HG02763 (cell line): ENCODE results near the gene LTBP1.

Source experiments
- ATAC-seq: cut with Tn5 transposase; IDR thresholded peaks from one replicate; pipeline ENCODE4 v1.9.1; 2021; ENCODE audit warnings: mild to moderate bottlenecking, moderate library complexity; ENCODE audit not compliant: unreplicated experiment

LTBP1 gene

DNA sequence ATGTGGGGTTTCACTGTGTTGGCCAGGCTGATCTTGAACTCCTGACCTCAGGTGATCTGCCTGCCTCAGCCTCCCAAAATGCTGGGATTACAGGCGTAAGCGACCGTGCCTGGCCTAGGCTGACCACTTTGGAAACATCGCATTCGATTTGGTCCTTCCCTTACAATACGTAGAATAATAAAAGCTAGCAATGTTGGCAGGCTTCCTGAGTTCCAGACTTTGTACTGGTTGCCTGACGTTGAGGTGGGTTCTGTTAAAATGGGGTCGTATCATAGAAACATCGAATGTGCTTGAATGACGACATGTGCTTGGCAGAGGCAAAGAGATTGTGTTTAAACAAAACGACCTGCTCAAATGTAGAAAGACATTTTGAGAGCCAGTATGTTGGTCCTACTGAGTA, 56.1 kb downstream of the LTBP1 start:
- no peak for ATAC-seq

- no peak for ATAC-seq
Measured at GRCh38 chr2:33005057-33005456, 58.3 kb downstream of the LTBP1 start.

DNA sequence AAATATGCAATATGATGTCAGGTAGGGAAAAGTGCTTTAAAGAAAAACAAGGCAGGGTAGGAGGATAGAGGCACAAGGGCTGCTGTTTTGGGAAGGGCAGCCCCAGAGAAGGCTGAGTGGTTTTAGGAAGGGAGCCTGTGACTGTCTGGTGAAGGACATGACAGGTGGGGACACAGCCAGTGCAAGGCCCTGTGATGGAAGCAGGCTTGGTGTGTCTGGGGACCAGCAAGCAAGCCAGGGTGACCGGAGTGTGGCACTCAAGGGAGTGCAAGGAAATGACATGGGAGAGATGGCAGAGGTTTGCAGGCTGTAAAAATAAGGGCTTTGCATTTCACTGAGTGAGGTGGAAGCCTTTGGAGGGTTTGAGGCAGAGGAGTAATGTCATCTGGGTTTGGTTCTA, 62.0 kb downstream of the LTBP1 start:
- ATAC-seq: no peak

DNA sequence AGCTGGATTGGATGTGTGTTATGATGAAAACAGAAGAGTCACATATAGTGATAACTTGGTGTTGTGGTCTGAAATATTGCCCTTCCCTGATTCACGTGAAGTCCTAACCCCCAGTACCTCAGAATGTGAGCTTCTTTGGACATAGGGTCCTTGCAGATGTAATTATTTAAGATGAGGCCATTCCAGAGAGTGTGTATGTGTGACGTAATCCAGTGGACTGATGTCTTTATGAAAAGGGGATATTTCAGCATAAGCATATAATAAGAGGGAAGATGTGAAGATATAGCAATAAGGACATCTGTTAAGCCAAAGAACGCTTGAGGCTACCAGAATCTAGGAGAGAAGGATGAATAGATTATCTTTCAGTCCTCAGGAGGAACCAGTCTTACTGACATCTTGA, 62.5 kb downstream of the LTBP1 start:
- no peak for ATAC-seq

- no peak for ATAC-seq
Measured at GRCh38 chr2:33011373-33011772, 64.6 kb downstream of the LTBP1 start.

DNA sequence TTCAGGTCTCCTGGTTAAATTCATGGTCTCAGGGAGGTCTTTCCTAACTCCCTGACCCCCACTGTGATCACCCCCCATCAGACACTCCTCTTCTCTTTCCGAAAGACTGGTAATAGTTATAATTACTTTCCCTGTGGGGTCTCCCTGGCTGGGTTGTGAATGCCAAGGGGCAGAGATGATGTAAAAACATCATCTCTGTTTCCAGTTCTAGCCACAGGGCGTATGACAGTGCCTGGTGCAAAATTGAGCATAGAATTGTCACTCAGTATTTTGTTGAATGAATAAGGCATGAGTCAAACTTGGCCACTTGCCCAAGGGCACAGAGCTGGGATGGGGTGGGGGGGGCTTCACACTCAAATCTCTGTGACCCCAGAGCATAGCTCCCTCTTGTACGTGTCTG, 65.2 kb downstream of the LTBP1 start:
- no peak for ATAC-seq

DNA sequence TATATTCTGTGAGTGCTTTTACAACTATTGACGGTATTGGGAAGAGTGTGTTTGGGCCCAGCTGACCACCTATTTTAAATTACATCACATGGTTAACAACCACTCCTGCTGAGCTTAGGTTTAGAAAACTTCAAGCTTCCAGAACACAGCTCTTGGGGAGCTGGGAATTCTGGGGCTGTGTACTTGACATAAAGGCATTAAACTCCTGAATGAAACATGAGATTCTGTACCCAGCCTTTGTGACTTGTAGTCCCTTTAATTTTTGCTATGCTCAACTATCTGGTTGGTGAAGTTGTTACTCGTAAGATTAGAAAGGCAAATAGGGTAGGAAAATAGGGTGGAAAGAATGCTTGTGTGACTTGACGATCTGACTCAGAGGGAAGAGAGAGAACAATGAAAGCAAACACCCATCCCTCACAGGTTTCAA, 66.9 kb downstream of the LTBP1 start:
- ATAC-seq: no peak

GRCh38 chr2:33014268-33014667, 67.5 kb downstream of the LTBP1 start:
- ATAC-seq: no peak

- no peak for ATAC-seq
Measured at GRCh38 chr2:33015421-33016142, 68.8 kb downstream of the LTBP1 start.

- ATAC-seq: no peak
Measured at GRCh38 chr2:33018271-33018670, 71.5 kb downstream of the LTBP1 start.

DNA sequence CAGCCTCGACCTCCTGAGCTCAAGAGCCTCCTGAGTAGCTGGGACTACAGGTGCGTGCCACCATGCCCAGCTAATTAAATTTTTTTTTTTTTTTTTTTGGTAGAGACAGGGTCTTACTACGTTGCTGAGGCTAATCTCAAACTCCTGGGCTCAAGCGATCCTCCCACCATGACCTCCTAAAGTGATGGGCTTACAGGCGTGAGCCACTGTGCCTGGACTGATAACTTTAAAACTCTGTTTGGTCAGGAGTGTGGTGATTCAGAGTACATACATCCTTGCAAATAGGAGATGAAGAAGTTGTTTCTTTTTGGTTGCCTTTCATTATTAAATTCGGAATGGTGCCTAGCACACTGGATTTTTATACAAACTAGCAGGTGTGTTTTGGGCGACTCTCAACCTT, 73.0 kb downstream of the LTBP1 start:
- ATAC-seq: no peak

DNA sequence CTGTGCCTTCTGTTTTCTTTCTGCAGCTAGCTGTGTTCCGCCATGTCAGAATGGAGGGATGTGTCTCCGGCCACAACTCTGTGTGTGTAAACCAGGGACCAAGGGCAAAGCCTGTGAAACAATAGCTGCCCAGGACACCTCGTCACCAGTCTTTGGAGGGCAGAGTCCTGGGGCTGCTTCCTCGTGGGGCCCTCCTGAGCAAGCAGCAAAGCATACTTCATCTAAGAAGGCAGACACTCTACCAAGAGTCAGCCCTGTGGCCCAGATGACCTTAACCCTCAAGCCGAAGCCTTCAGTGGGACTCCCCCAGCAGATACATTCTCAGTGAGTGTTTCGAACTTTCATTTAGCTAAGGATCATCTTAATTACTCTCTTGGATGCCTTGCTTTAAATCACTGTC, 74.1 kb downstream of the LTBP1 start:
- no peak for ATAC-seq

DNA sequence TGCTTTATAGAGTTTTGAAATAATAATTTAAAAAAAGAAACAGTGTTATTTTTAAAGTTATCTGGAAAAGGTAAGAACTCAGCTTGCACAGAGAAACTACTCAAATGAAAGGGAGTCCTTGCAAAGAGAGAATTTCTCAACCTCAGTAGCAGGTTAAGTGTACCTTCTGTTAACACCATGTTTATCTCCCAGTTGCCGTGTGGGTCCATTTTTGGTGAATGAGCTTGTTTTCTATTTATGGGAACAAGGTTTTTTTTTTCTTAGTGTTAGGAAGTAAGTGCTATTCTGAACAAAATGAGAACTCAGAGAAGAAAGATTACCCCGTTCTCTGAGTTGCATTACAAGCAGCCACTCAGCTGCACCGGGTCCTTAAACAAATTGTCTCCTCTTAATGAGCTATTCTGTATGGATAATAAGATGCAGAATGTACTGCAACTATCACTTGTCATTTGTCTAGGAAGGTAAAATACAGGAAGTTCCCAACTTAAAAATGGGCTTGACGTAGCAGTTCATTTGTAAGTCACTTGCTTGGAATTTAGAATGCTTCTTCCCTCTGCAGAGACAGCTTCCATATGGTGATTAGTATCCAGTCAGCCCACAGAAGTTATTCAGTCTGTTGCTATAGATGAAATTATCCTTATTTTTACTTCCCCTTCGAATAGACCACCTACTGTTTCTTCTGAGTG, 74.9 kb downstream of the LTBP1 start:
- no peak for ATAC-seq

- ATAC-seq: no peak
Measured at GRCh38 chr2:33022395-33022985, 75.7 kb downstream of the LTBP1 start.

DNA sequence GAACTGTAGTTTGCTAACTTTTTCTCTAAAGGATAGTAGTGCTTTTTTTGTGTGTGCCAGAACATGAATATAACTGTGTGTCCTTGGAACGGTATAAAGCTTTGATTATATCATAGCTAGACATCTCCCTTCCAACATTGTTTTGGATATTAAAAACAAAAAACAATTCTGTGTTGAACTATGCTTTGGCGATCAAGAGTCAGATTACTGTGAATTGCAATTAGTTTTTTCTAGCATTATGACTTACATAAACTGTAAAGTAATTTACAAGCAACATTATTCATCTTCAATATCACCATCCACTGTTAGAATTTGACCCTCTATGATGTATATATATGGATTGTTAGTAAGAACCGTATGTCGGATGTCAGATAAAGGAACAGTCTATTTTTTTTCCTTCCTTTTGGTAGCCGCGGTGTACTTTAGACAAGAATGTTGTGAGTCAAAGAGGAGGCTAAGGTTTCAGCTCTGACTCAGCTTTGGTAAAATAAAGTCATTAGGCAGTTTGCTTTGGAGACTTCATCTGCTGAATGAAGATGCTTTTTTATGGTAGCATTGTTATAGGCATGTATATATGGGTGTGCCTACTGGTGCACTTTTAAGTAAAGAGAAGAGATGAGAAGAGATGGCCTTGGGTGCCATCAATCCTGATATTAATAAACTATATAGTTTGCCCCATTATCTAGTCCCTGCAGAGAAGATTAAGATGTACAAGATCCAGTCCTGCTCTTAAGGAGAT, 76.4 kb downstream of the LTBP1 start:
- ATAC-seq: no peak

DNA sequence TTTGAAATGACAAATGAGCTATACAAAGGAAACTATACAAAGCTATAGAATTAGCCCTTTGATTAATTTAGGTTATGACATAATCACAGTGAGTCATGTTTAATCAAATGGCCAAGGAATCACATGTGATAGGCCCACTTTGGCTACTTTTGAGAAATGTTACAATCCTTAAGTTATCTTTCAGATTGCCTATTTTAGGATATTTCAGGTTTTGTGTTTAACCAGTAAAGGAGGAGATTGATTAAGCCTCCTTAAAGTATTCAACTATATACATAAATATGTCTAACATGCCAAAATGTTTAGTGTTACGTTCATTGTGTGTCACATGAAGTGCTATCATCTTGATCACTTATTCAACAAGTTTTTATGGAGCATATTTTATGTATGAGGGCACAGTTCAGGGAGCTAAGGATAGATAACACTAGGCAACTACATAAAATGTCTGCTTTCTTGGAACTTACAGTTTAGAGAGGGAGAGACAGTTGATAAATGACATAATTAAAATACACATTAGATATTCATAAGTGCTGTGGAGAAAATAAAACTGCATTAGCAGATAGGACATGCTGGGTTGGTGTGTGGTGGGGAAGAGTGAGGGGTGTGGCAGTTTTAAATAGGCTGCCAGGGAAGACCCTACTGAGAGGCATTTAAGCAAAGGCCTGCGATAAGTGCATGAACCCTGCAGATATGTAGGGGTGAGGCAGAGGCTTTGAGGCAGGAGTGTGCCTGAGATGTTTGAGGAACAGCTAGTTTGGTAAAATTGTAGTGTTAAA, 77.2 kb downstream of the LTBP1 start:
- no peak for ATAC-seq

DNA sequence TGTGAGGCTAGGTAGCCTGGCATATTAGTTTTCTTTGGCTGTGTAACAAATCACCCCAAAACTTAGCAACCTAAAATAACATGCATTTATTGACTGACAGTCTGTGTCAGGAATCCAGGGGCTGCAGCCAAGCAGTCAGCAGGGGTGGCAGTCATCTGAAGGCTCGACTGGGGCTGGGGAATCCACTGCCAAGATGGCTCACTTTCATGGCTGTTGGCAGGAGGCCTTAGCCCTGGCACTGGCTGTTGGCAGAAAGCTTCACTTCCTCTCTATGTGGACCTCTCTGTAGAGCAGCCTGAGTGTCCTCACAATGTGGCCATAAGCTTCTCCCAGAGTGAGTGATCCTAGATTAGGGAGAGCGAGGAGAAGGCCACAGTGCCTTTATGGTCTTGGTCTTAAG, 78.0 kb downstream of the LTBP1 start:
- no peak for ATAC-seq

DNA sequence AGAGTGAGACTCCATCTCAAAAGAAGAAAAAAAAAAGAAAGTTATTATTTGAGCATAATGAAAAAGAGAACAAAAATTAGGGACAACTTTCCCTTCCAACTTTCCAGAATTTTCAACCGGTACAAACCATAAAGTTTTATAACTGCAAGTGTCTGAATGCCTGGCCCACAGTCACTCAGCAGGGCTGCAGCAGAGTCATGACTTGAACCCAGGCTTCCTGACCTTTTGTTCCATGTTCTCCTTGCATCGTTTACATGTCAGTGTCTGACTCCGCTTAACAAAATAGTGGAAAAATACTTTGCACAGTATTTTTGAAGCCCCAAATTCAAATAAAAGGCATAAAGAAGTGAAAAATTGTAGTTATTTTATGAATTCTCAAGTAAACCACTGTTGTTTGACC, 82.7 kb downstream of the LTBP1 start:
- ATAC-seq: no peak

GRCh38 chr2:33029926-33030325, 83.2 kb downstream of the LTBP1 start:
- no peak for ATAC-seq

GRCh38 chr2:33030326-33030725, 83.6 kb downstream of the LTBP1 start:
- no peak for ATAC-seq

GRCh38 chr2:33032245-33032644, 85.5 kb downstream of the LTBP1 start:
- ATAC-seq: no peak
